Ectodermal cell (in vitro differentiated cells): ENCODE data around the gene RNH1.
"Not testable (repeated sequence)": the region's sequence is repeated elsewhere in the genome, so short reads cannot be mapped to it uniquely, and the experiment has no call there.

Source experiments
- H3K27ac ChIP-seq: 2 replicates; pipeline ENCODE4 v1.7.0; 2013; ENCODE audit warnings: mild to moderate bottlenecking, low read depth, low read length; ENCODE audit not compliant: insufficient read depth, poor library complexity, severe bottlenecking
- H3K27me3 ChIP-seq: 2 replicates; pipeline ENCODE4 v1.7.0; 2013; ENCODE audit warnings: mild to moderate bottlenecking, low read length; ENCODE audit not compliant: insufficient read depth, control insufficient read depth, poor library complexity, severe bottlenecking
- H3K36me3 ChIP-seq: one replicate; pipeline ENCODE4 v1.7.0; 2013; ENCODE audit warnings: low read length; ENCODE audit not compliant: control insufficient read depth, insufficient read depth
- H3K4me1 ChIP-seq: one replicate; pipeline ENCODE4 v1.7.0; 2013; ENCODE audit warnings: low read length; ENCODE audit not compliant: control insufficient read depth, insufficient read depth
- H3K4me3 ChIP-seq: 2 replicates; pipeline ENCODE4 v1.7.0; 2013; ENCODE audit warnings: low read depth, low read length, control low read depth; ENCODE audit not compliant: insufficient read depth
- H3K9me3 ChIP-seq: 2 replicates; pipeline ENCODE4 v1.7.0; 2013; ENCODE audit warnings: mild to moderate bottlenecking, low read length, moderate library complexity; ENCODE audit not compliant: control insufficient read depth
- WGBS, 2 experiments: methylation state at CpG; one replicate each; pipeline ENCODE4 v1.1.7; 2013; ENCODE audit warnings: missing lambda C conversion rate in 2 of 2; 5-methylcytosine and 5-hydroxymethylcytosine counted together

Gene RNH1

DNA sequence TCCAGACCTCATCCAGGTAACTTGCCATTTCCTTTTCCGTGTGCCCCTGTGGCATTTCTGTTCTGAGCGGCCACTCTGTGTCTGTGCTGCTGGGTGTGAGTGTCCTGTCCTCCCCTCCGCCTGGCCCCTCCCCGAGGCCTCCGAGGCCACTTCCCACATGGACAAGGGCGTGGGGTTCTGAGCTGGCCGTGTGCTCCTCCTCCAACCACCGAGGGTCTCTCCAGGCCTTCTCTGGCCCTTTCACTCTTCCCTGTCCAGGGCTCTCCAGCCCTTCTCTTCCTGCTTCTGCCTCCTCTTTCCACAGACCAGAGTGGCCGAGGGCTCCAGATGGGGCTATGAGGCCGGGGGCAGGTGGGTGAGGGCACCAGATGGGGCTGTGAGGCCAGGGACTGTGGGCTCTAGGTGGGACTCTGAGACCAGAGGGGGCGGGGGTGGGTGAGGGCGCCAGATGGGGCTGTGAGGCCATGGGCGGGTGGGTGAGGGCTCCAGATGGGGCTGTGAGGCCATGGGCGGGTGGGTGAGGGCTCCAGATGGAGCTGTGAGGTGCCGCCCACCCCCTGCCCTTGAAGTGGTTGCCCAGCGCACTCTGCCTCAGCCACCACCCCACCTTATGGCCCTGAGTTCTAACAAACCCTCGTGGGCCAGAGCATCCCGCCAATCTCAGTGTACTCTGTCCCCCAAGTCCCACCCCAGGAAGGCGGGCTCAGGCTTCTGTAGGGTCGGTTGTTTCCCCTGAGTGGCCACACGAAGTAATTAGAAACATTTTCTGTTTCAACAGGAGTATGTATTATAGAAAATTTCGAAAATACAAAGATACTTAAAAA is 32.9 kb downstream of the RNH1 start:
- Histone ChIP-seq H3K4me3 (no peak overlapping the region), H3K27me3 (no peaks in the 10 kb centered on the region)

GRCh38 chr11:473415-473814 is 33.6 kb downstream of the RNH1 start:
- WGBS, 2 experiments: 96 to 97% methylated on average over 19 of the region's 19 CpGs
- no peak overlapping the region for H3K27ac ChIP-seq
- H3K4me3 ChIP-seq: no peak overlapping the region
- H3K27me3 ChIP-seq: no peaks in the 10 kb centered on the region
- H3K36me3 ChIP-seq: no peaks in the 10 kb centered on the region
- no peaks in the 10 kb centered on the region for H3K9me3 ChIP-seq
- peaks cover 12% of the 10 kb centered on the region for H3K4me1 ChIP-seq

More for the DNA sequence above, 32.9 kb downstream of the RNH1 start:
- Histone ChIP-seq H3K4me1 (peaks cover 12% of the 10 kb centered on the region), H3K9me3 (no peaks in the 10 kb centered on the region), H3K27ac (no peak overlapping the region), H3K36me3 (no peaks in the 10 kb centered on the region)
- WGBS, 2 experiments: 92 to 94% methylated on average over 20 to 22 of the region's 22 CpGs

DNA sequence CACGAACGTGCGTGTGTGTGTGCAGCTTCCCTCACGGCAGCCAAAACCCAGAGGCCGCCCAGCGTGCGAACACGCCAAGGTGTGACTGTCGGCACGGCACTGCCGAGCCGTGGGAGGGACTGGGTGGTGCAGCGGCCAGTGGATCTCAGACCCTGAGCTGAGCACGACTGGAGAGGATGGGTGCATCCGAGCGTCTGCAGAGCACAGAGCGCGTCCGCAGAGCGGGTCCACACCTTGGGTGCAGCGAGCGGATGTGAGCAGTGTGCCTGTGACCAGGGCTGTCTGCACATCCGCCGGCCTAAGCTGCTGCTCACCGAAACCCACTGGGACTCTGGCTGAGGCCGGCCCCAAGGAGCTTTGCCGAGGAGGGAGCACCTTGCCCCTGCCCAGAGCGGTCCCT is 34.2 kb downstream of the RNH1 start:
- no peak overlapping the region for H3K4me3 ChIP-seq
- no peaks in the 10 kb centered on the region for H3K9me3 ChIP-seq
- peaks cover 12% of the 10 kb centered on the region for H3K4me1 ChIP-seq
- H3K27ac ChIP-seq: no peak overlapping the region
- H3K27me3 ChIP-seq: no peaks in the 10 kb centered on the region
- WGBS, 2 experiments: 96 to 97% methylated on average over 28 of the region's 28 CpGs
- H3K36me3 ChIP-seq: no peaks in the 10 kb centered on the region

- Histone ChIP-seq H3K4me3 (no peak overlapping the region), H3K27ac (no peak overlapping the region), H3K9me3 (no peaks in the 10 kb centered on the region), H3K36me3 (no peaks in the 10 kb centered on the region), H3K27me3 (no peaks in the 10 kb centered on the region), H3K4me1 (peaks cover 12% of the 10 kb centered on the region)
- WGBS, 2 experiments: 92% methylated on average over 13 of the region's 13 CpGs
These were observed 34.8 kb downstream of the RNH1 start for GRCh38 chr11:472272-472671.

DNA sequence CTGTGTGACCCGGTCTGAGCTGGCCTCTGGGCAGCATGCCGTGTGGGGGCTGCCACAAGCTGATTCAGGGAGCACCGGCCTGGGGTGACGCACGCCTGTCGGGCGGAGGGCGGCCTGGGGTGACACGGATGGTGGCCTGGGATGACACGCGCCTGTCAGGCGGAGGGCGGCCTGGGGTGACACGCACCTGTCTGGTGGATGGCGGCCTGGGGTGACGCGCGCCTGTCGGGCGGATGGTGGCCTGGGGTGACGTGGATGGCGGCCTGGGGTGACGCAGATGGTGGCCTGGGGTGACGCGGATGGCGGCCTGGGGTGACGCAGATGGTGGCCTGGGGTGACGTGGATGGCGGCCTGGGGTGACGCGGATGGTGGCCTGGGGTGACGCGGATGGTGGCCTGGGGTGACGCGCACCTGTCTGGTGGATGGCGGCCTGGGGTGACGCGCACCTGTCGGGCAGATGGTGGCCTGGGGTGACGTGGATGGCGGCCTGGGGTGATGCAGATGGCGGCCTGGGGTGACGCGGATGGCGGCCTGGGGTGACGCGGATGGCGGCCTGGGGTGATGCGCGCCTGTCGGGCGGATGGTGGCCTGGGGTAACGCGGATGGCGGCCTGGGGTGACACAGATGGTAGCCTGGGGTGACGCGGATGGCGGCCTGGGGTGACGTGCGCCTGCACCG is 35.4 kb downstream of the RNH1 start:
- H3K9me3 ChIP-seq: no peaks in the 10 kb centered on the region
- WGBS, 2 experiments: 96% methylated on average over 61 of the region's 61 CpGs

DNA sequence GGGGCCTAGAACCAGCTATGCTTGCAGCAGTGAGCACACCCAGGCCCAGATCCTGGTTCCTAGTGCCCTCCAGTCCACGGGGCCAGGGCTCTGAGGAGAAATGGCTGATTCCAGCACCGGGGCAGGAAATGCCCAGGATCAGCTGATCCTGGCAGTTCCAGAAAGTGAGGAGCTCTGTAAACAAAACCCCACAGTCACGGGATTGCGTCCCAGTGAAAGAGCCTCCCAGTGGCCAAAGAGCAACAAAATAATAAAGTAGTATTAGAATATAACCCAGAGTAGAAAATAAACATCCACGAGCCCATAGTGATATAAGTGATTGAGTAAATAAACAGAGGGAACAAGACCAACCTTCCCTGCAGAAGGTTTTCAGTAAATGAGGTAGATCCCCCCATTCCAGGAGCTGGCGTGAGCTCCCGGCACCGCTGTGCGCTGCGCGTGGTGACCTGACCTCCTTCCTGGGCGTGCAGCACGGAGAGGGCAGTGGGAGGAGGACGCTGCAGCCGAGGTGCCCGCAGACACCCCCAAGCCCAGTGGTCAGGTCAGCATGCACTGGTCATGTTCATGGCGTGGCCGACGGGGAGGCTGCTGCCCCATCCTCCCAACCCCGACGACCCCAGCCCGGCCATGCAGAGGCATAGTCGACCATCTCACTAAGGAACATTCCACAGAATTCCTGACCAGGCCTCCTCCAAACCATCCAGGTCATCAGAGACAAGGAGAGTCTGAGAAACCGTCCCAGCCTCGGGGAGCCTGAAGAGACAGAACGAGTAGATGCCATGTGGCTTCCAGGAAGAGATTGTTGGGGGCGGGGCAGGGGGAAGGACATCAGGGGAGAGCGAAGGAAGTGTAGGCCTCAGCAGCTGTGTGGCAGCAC is 37.1 kb downstream of the RNH1 start:
- Histone ChIP-seq H3K9me3 (no peaks in the 10 kb centered on the region), H3K4me1 (no peaks in the 10 kb centered on the region), H3K4me3 (no peak overlapping the region), H3K27me3 (no peaks in the 10 kb centered on the region), H3K36me3 (no peaks in the 10 kb centered on the region), H3K27ac (no peak overlapping the region)
- WGBS, 2 experiments: 92% methylated on average over 27 to 28 of the region's 28 CpGs

More for the DNA sequence above, 35.4 kb downstream of the RNH1 start:
- no peak overlapping the region for H3K4me3 ChIP-seq
- H3K27me3 ChIP-seq: no peaks in the 10 kb centered on the region
- no peaks in the 10 kb centered on the region for H3K36me3 ChIP-seq
- peaks cover 8% of the 10 kb centered on the region for H3K4me1 ChIP-seq
- H3K27ac ChIP-seq: no peak overlapping the region

- not testable (repeated sequence) for H3K4me3 ChIP-seq, H3K36me3 ChIP-seq, H3K4me1 ChIP-seq, H3K27me3 ChIP-seq, H3K9me3 ChIP-seq, H3K27ac ChIP-seq
- WGBS, 2 experiments: 74 to 75% methylated on average over 19 of the region's 19 CpGs
These were observed 37.9 kb downstream of the RNH1 start for GRCh38 chr11:469026-469683.

- H3K27me3 ChIP-seq: no peaks in the 10 kb centered on the region
- no peak overlapping the region for H3K4me3 ChIP-seq
- 89 to 90% methylated on average over 6 of the region's 6 CpGs for WGBS, 2 experiments
- no peak overlapping the region for H3K27ac ChIP-seq
- H3K36me3 ChIP-seq: no peaks in the 10 kb centered on the region
- H3K4me1 ChIP-seq: no peaks in the 10 kb centered on the region
- no peaks in the 10 kb centered on the region for H3K9me3 ChIP-seq
These were observed 38.5 kb downstream of the RNH1 start for GRCh38 chr11:468493-468892.

DNA sequence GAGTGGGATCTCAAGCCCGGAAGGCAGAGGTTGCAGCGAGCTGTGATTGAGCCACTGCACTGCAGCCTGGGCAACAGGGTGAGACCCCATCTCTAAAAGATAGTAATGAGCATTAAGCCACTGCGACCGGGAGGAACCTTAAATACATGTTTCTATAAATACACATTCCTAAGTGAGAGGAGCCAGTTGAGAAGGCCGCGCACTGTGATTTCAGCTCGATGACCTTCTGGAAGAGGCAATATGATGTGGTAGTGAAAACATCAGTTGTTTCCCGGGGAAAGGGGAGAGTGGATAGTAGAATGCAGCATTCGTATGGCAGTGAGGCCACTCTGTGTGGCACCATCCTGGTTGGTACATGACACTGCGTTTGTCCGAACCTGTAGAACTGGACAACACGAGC is 39.0 kb downstream of the RNH1 start:
- Histone ChIP-seq H3K4me3 (no peak overlapping the region), H3K4me1 (no peaks in the 10 kb centered on the region), H3K36me3 (no peaks in the 10 kb centered on the region), H3K27me3 (no peaks in the 10 kb centered on the region), H3K9me3 (no peaks in the 10 kb centered on the region), H3K27ac (no peak overlapping the region)
- 93 to 96% methylated on average over 12 of the region's 12 CpGs for WGBS, 2 experiments
